Measurements from ENCODE around the gene CARF.

- TF ChIP-seq CTCF (IDR thresholded peaks at IDR 0.05) (no peak), EZH2 (IDR thresholded peaks at IDR 0.05; ENCODE audit: borderline replicate concordance, insufficient read depth, low read depth, low read length, poor library complexity, severe bottlenecking) (no peak)
These were observed 118.5 kb downstream of the CARF start for GRCh38 chr2:203030545-203030944.
